ENCODE measurements around the gene DAAM2. TPM values are rescaled to one million over a fixed set of nuclear protein-coding genes. Genes with fewer than 3 reads are reported as not detected.
A peak's percentile ranks its signal among the peaks of the same experiment; 100 is the strongest.

Gene DAAM2
- polyA plus RNA-seq, 4 donors = 24.0 to 71.8 (median 25.4) TPM

DNA sequence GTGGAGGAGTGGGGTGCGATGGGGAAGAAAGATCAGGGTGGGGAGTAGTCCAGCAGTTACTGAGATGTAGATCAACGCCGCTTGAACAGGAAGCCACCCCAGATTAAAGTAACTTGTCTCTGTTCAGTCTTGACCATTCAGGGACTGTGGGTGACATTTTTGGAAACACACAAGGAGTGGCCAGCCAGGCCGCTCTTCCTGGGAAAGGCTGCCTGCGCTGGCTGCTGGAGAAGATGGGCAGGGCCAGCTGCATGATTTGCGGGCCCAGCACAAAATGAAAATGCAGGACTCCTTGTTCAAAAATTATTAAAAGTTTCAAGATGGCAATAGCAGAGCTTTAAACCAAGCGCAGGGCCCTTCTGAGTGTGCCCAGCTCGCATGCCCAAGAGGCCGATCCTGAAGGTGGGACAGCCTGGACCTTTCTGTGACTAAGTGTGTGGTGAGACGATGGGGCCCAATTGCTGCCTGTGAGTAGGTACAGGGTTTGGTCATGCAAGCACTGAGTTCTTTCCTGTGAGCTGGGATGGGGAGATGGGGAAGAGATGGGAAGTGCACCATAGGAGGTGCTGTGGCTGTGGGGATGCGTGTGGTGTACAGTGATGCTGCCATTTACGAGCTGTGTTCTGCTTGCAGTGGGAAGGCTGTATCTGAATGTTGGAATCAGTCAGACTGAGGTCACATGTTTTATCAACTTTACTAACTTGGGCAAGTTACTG, 51.3 kb downstream of the DAAM2 start:
- no peak for DNase-seq (ENCODE audit: low read depth in 4 of 4, low spot score in 3 of 4)

DNA sequence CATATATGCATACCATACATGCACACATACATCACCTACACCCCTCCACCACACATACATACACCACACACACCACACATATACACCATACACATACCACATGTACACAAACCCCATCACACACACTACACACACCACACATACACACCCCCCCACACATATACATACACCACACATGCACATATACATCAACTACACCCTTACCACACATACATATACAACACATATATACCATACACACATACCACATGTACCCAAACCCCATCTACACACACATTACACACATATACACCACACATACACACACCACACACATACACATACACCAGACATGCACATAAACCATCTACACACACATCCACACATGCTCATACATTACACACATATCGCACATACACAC, 52.7 kb downstream of the DAAM2 start:
- DNase-seq (ENCODE audit: low read depth in 4 of 4, low spot score in 3 of 4) = no peak

DNA sequence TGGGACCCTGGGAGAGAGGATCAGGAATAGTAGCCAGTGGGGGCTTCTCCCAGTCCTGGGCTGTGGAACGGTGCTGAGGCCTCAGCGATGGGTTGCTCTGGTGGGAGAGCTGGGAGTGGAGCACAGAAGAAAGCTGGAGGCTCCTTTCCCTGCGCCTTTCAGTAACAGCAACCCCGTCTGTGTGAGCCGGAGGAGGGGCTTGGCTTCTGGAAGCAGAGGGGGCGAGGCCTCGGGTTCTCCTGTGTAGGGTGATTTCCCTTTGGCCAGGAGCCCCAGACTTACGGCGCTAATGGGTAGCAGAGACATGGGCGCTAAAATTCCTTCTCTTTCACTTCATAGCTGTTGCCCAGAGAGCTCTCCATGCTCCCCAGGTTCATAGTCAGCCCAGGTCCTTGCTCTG, 55.0 kb downstream of the DAAM2 start:
- peak in 1 of 4 donors; percentile 19 for DNase-seq (ENCODE audit: low read depth in 4 of 4, low spot score in 3 of 4)

DNA sequence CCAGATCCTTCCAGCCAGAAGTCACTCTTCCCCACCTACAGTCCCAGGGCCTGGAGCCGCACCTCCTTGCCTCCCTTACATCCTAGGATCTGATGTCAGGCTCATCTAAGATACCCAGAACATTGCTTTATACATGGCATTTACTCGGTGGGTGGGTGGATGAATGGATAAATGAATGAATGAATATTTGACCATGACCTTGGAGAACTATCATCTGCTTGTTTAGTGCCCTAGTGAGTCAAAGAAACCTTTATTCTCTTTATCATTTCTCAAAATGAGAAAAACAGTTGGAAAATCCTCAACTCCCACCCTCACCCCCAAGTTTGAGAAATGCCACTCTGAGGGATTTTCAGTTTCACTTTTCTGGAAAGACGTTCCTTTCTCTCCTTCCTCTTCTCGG, 56.0 kb downstream of the DAAM2 start:
- DNase-seq (ENCODE audit: low read depth in 4 of 4, low spot score in 3 of 4) = no peak

GRCh38 chr6:39849228-39849627, 57.1 kb downstream of the DAAM2 start:
- DNase-seq (ENCODE audit: low read depth in 4 of 4, low spot score in 3 of 4) = no peak

DNA sequence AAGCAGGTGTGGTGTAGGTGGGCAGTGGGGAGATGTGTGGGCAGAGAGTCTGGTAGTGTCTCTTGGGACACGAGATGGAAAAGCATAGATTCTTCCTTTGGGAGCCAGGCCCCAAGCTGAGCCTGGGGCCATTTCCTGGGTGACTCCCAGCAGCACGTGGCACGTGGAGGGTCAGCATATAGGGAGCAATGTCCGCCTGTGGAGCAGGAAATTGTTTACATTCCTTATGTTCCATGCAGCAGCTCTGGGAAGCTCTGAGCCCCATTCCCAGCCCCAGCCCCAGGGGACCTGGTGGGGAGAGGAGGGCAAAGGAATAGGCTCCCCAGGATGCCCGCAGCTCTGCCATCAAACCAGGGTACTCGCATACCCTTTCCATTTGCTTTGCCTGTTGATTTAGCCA, 57.6 kb downstream of the DAAM2 start:
- DNase-seq (ENCODE audit: low read depth in 4 of 4, low spot score in 3 of 4) = no peak

DNA sequence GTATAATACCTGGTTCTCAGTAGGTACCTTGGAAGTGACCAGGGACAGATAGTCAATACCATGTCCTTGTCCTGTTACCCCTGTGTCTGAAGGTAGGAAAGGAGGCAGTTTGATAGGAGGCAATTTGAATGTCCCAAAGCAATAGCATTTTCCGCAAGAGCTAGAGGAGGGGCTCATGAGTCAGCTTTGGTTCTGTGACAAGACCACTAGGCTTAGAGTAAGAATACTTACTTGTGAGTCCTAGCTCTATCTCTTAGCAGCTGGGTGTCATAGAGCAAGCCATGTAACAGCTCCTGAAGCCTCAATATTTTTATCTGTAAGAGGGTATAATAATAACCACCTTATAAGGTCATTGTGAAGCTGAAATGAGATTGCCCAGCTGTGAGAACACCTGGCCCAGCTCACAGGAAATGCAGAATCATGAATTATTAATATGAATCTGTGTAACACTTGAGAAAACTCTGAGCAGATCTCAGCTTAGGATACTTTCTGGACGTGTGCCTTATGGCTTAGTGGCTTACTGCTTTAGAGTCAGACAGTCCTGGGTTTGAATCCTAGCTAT, 58.6 kb downstream of the DAAM2 start:
- DNase-seq (ENCODE audit: low read depth in 4 of 4, low spot score in 3 of 4) = no peak

GRCh38 chr6:39851331-39851730, 59.2 kb downstream of the DAAM2 start:
- DNase-seq (ENCODE audit: low read depth in 4 of 4, low spot score in 3 of 4) = no peak

DNA sequence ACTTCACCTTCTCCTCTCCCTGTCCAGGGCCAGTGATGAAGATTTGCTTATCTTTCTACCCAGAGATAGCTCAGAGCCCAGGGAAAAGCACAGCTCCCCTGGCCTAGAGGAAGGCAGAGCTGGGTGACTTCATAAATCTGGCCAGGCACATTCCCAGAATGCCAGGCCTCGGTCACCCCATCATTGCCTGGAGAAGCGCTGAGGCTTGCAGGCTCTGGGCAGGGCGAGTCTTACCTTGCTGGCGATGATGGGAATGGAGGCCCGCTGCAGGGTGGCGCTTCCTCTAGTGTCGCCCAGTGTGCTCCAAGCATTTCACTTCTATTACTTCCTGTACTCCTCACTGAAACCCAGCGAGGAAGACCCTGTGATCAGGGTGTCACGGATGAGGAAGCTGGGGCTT, 60.1 kb downstream of the DAAM2 start:
- DNase-seq (ENCODE audit: low read depth in 4 of 4, low spot score in 3 of 4) = no peak

- DNase-seq (ENCODE audit: low read depth in 4 of 4, low spot score in 3 of 4) = no peak
These were observed 61.4 kb downstream of the DAAM2 start for GRCh38 chr6:39853604-39854003.

DNA sequence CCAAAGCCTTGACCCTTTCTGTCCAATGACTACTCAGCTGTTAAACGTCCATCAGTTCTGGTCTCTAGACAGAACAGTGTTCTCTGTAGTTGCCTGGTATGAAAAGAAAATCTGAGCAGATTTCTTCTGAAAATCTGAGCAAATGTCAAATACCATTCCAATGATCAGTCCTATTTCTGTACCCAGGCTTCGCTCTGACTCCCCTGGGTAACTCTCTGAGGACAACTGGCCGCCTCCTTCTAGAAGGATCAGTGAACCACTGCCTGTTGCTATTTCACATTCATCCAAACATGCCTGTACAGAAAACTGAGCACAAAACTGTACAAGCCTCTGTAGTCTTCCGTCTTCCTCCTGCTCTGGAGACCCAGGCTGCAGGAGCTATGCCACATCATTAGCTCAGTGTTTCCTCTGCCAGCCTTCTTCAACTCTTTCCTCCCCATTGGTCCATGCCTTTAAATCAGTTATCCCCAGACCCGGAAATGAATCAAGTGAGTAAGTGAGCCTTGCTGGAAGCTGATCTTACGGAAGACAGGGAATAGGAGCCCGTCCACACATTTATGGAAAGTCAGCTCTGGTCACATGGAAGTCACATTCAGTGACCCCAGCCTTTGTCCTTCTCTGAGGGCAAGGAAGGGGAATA, 63.3 kb downstream of the DAAM2 start:
- no peak for DNase-seq (ENCODE audit: low read depth in 4 of 4, low spot score in 3 of 4)

- DNase-seq (ENCODE audit: low read depth in 4 of 4, low spot score in 3 of 4) = no peak
These were observed 66.8 kb downstream of the DAAM2 start for GRCh38 chr6:39859025-39859424.

GRCh38 chr6:39861663-39862062, 69.5 kb downstream of the DAAM2 start:
- no peak for DNase-seq (ENCODE audit: low read depth in 4 of 4, low spot score in 3 of 4)

- DNase-seq (ENCODE audit: low read depth in 4 of 4, low spot score in 3 of 4) = no peak
These were observed 73.1 kb downstream of the DAAM2 start for GRCh38 chr6:39865011-39865888.

- DNase-seq (ENCODE audit: low read depth in 4 of 4, low spot score in 3 of 4) = no peak
These were observed 75.4 kb downstream of the DAAM2 start for GRCh38 chr6:39867592-39867991.

DNA sequence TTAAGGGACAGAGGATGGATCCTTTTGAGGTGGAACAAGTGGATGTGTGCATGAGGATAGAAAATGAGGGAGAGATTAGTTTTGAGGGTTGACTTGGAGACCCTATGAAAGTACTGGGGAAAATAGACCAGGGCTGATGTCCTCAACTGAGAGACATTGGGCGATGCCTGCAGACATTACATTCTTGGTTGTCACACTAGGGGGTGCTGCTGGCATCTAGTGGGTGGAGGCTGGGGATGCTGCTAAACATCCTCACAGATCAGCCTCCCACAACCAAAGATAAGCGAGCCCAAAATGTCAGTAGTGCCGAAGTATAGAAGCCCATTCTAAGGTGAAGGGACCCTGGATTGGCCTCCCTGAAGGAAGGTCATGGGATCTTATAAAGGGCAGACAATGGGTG, 78.8 kb downstream of the DAAM2 start:
- no peak for DNase-seq (ENCODE audit: low read depth in 4 of 4, low spot score in 3 of 4)

DNA sequence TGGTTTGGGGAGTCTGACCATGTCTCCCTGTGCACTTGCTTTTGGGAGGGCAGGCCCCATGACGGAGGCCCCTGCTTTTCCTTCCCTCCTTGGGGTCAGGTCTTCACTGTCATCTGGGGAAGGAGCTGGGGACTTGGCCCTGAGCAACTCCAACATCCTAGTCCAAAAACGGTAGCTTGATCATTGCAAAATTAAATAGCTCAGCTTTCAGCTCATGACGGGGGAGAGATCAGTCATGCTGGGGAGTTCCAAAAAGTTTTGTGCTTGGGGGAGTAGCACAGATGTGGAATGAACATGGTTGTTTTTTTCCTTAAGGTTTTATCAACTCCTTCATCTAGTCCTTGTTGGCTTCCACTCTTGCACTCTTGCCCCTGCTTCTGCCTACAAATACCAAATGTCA, 81.3 kb downstream of the DAAM2 start:
- DNase-seq (ENCODE audit: low read depth in 4 of 4, low spot score in 3 of 4) = no peak

DNA sequence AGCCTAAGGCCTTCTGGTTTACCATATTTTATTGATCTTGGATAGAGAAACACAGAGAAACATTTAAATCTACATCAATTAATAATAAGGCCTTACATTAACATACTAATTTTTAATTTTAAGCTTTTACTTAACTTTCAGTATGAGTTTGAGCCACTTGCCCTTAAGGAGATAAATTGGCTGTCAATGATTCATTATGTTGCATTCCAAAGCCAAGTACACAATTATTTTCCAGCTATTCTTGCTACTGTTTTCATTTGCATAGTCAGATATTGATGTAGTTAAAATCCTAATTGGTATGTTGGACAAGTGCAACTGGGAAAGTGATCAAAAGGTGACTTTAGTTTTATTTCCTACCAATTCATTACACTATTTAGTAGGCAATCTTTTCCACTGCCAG, 83.9 kb downstream of the DAAM2 start:
- DNase-seq (ENCODE audit: low read depth in 4 of 4, low spot score in 3 of 4) = no peak

DNA sequence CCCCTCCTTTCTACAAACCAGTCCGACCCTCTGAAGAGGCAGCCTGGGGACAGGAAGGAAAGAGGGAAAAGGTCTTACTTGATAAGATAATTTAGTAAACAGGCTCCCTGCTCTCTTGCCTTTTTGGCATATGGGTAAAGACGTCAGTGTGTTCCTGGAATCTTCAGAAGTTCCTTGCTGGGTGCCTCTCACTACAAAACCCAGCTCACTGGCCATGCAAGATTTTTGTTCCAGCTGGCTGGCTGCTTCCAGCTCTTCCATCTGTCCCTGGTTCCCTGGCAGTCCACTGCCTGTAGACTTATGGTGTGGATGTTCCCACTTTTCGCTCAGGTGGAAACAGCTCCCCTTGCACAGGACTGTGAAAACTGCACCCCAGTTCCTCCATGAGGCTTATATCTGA, 84.7 kb downstream of the DAAM2 start:
- DNase-seq (ENCODE audit: low read depth in 4 of 4, low spot score in 3 of 4) = no peak

- no peak for DNase-seq (ENCODE audit: low read depth in 4 of 4, low spot score in 3 of 4)
These were observed 87.4 kb downstream of the DAAM2 start for GRCh38 chr6:39879535-39879934.

DNA sequence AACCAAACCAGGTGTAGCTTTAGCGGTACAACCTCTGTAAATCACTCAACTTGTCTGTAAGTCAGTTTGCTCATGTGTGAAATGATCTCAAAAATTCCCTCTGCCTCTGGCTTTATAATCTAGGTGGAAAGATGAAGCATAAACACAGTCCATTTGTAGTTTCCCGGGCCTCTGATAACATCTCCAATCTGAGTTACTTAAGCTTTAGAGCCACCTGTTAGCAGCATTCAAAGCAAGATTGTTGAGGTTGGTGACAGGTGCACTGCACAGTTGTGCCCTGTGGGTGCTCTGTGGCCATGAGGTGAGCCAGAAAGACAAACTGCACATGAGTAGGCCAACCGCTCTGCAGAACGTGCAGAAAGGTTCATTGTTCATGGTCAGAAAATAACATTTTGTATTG, 88.4 kb downstream of the DAAM2 start:
- no peak for DNase-seq (ENCODE audit: low read depth in 4 of 4, low spot score in 3 of 4)

All from left renal pelvis (tissue), 4 donors.